Frontal cortex (tissue), 4 donors: ENCODE results near the gene RBL2. TPM values are rescaled to one million over a fixed set of nuclear protein-coding genes. Genes with fewer than 3 reads are reported as not detected.
"Not testable (repeated sequence)": the region's sequence is repeated elsewhere in the genome, so short reads cannot be mapped to it uniquely, and the experiment has no call there.

ENCODE experiments used
- DNase-seq, 2 donors: peaks; one replicate each; pipeline ENCODE4 v3.0.0; 2012; ENCODE audit warnings: low spot score in 2 of 2
- FAIRE-seq: peaks from 2 replicates; lab custom pipeline; 2012; peaks lifted over from hg19 to GRCh38; lab: Jason Lieb, UNC
- total RNA-seq: library from RNA; depleted of rRNA; stranded (reverse); fragments of >200 nt; gene quantifications from one replicate; pipeline ENCODE4 v1.2.3, GENCODE V29; 2014
- donor health status: control.
- donor health status: control.
- donor health status: control.

Gene RBL2
- total RNA-seq, 1 donor from 2014 or later = 88.5 TPM

- FAIRE-seq = no peak
- peak in 1 of 2 donors; percentile 54 for DNase-seq
Measured at GRCh38 chr16:53502331-53503269, 68.3 kb downstream of the RBL2 start, which contains the start of gene AKTIP. TSS of gene AKTIP (minus strand) at chr16:53503209. CDS start at chr16:53500259, 2,950 bp downstream.

GRCh38 chr16:53503270-53503923, 69.1 kb downstream of the RBL2 start:
- DNase-seq (peak; percentile 96 to 97), FAIRE-seq (peak; percentile 95)

GRCh38 chr16:53503991-53504663, 69.9 kb downstream of the RBL2 start:
- no peak for FAIRE-seq
- DNase-seq = no peak

GRCh38 chr16:53504665-53505064, 70.4 kb downstream of the RBL2 start:
- DNase-seq (no peak), FAIRE-seq (no peak)

GRCh38 chr16:53506254-53506653, 72.0 kb downstream of the RBL2 start:
- no peak for FAIRE-seq
- DNase-seq = no peak

- FAIRE-seq = no peak
- no peak for DNase-seq
Measured at GRCh38 chr16:53507464-53508179, 73.4 kb downstream of the RBL2 start.

- peak in 1 of 2 donors; percentile 68 for DNase-seq
- FAIRE-seq = no peak
Measured at GRCh38 chr16:53509906-53510703, 75.8 kb downstream of the RBL2 start.

GRCh38 chr16:53510704-53511070, 76.4 kb downstream of the RBL2 start:
- FAIRE-seq (no peak), DNase-seq (no peak)

- DNase-seq = no peak
- no peak for FAIRE-seq
Measured at GRCh38 chr16:53511084-53511402, 76.8 kb downstream of the RBL2 start.

GRCh38 chr16:53511403-53512280, 77.4 kb downstream of the RBL2 start:
- DNase-seq (no peak), FAIRE-seq (no peak)

GRCh38 chr16:53512795-53513194, 78.5 kb downstream of the RBL2 start:
- FAIRE-seq, DNase-seq: not testable (repeated sequence)

- no peak for FAIRE-seq
Measured at GRCh38 chr16:53515259-53515658, 81.0 kb downstream of the RBL2 start.

GRCh38 chr16:53515811-53516210, 81.5 kb downstream of the RBL2 start:
- no peak for DNase-seq
- FAIRE-seq = no peak

More at GRCh38 chr16:53515259-53515658, 81.0 kb downstream of the RBL2 start:
- no peak for DNase-seq

- no peak for DNase-seq
- FAIRE-seq = no peak
Measured at GRCh38 chr16:53517851-53518250, 83.6 kb downstream of the RBL2 start.

- DNase-seq (peak in 1 of 2 donors; percentile 25), FAIRE-seq (no peak)
Measured at GRCh38 chr16:53518550-53519416, 84.5 kb downstream of the RBL2 start.

- FAIRE-seq = no peak
Measured at GRCh38 chr16:53519417-53520091, 85.3 kb downstream of the RBL2 start.

More at GRCh38 chr16:53519417-53520091, 85.3 kb downstream of the RBL2 start:
- no peak for DNase-seq
